Measurements from ENCODE around the gene TLR10.
"Not testable (repeated sequence)": the region's sequence is repeated elsewhere in the genome, so short reads cannot be mapped to it uniquely, and the experiment has no call there.

The TLR10 gene

GRCh38 chr4:38769441-38769840 lies 13.3 kb downstream of the TLR10 start:
- Histone ChIP-seq H3K36me3 (replicated peaks; ENCODE audit: insufficient read depth, low read length) (no peaks in the 10 kb centered on the region), H3K4me3 (ENCODE audit: low read length) (no peak overlapping the region), H3K79me2 (ENCODE audit: low read length) (no peaks in the 10 kb centered on the region), H3K27me3 (replicated peaks; ENCODE audit: insufficient read depth, low read length) (no peaks in the 10 kb centered on the region), H3K9ac (ENCODE audit: low read length) (no peak overlapping the region), H3F3A (ENCODE audit: insufficient read depth, low read length) (no peaks in the 10 kb centered on the region), H2AFZ (ENCODE audit: low read length) (no peak overlapping the region), H4K20me1 (ENCODE audit: insufficient read depth, low read length) (no peaks in the 10 kb centered on the region), H3K4me2 (ENCODE audit: low read depth, low read length) (no peak overlapping the region), H3K9me2 (replicated peaks; ENCODE audit: insufficient read depth, low read length) (no peaks in the 10 kb centered on the region), H3K9me3 (replicated peaks; ENCODE audit: insufficient read depth, low read length) (no peaks in the 10 kb centered on the region), H3K4me1 (ENCODE audit: low read length) (no peaks in the 10 kb centered on the region), H3K27ac (ENCODE audit: low read length) (no peak overlapping the region)
- TF ChIP-seq CTCF (IDR thresholded peaks at IDR 0.05; ENCODE audit: low read length), result no peak
- TF ChIP-seq EZH2phosphoT487 (IDR thresholded peaks at IDR 0.05; ENCODE audit: low read length), result no peak
- no peak for TF ChIP-seq EZH2 (optimal IDR thresholded peaks at IDR 0.05; ENCODE audit: low read depth, low read length)
- DNase-seq, result no peak

GRCh38 chr4:38768968-38769394 lies 13.8 kb downstream of the TLR10 start:
- H3K27me3 ChIP-seq (replicated peaks; ENCODE audit: insufficient read depth, low read length), result no peaks in the 10 kb centered on the region
- H3K4me2 ChIP-seq (ENCODE audit: low read depth, low read length), result no peak overlapping the region
- no peaks in the 10 kb centered on the region for H3K79me2 ChIP-seq (ENCODE audit: low read length)
- H4K20me1 ChIP-seq (ENCODE audit: insufficient read depth, low read length), result no peaks in the 10 kb centered on the region
- H3K9ac ChIP-seq (ENCODE audit: low read length), result no peak overlapping the region
- H3K4me3 ChIP-seq (ENCODE audit: low read length), result no peak overlapping the region
- no peaks in the 10 kb centered on the region for H3K36me3 ChIP-seq (replicated peaks; ENCODE audit: insufficient read depth, low read length)
- no peaks in the 10 kb centered on the region for H3K9me3 ChIP-seq (replicated peaks; ENCODE audit: insufficient read depth, low read length)
- no peaks in the 10 kb centered on the region for H3K4me1 ChIP-seq (ENCODE audit: low read length)
- no peaks in the 10 kb centered on the region for H3F3A ChIP-seq (ENCODE audit: insufficient read depth, low read length)
- H2AFZ ChIP-seq (ENCODE audit: low read length), result no peak overlapping the region
- H3K9me2 ChIP-seq (replicated peaks; ENCODE audit: insufficient read depth, low read length), result no peaks in the 10 kb centered on the region
- DNase-seq, result no peak
- no peak for TF ChIP-seq CTCF (IDR thresholded peaks at IDR 0.05; ENCODE audit: low read length)
- TF ChIP-seq EZH2 (optimal IDR thresholded peaks at IDR 0.05; ENCODE audit: low read depth, low read length), result no peak
- no peak for TF ChIP-seq EZH2phosphoT487 (IDR thresholded peaks at IDR 0.05; ENCODE audit: low read length)
- no peak overlapping the region for H3K27ac ChIP-seq (ENCODE audit: low read length)

- H3K9me2 ChIP-seq (replicated peaks; ENCODE audit: insufficient read depth, low read length); H3K27me3 ChIP-seq (replicated peaks; ENCODE audit: insufficient read depth, low read length); H3K79me2 ChIP-seq (ENCODE audit: low read length); H3K9me3 ChIP-seq (replicated peaks; ENCODE audit: insufficient read depth, low read length); H3K4me1 ChIP-seq (ENCODE audit: low read length); H3K4me3 ChIP-seq (ENCODE audit: low read length); H3K4me2 ChIP-seq (ENCODE audit: low read depth, low read length); H4K20me1 ChIP-seq (ENCODE audit: insufficient read depth, low read length); H3K9ac ChIP-seq (ENCODE audit: low read length); H3K27ac ChIP-seq (ENCODE audit: low read length); H2AFZ ChIP-seq (ENCODE audit: low read length); H3K36me3 ChIP-seq (replicated peaks; ENCODE audit: insufficient read depth, low read length); DNase-seq; H3F3A ChIP-seq (ENCODE audit: insufficient read depth, low read length): not testable (repeated sequence)
Measured at GRCh38 chr4:38766940-38767339, 15.8 kb downstream of the TLR10 start.

GRCh38 chr4:38765382-38765781 lies 17.4 kb downstream of the TLR10 start:
- no peak overlapping the region for H3K4me3 ChIP-seq (ENCODE audit: low read length)
- no peaks in the 10 kb centered on the region for H4K20me1 ChIP-seq (ENCODE audit: insufficient read depth, low read length)
- H3K27ac ChIP-seq (ENCODE audit: low read length), result no peak overlapping the region
- no peak overlapping the region for H3K4me2 ChIP-seq (ENCODE audit: low read depth, low read length)
- H3K9ac ChIP-seq (ENCODE audit: low read length), result no peak overlapping the region
- no peaks in the 10 kb centered on the region for H3F3A ChIP-seq (ENCODE audit: insufficient read depth, low read length)
- H2AFZ ChIP-seq (ENCODE audit: low read length), result no peak overlapping the region
- no peak for DNase-seq
- H3K9me3 ChIP-seq (replicated peaks; ENCODE audit: insufficient read depth, low read length), result no peaks in the 10 kb centered on the region
- no peaks in the 10 kb centered on the region for H3K4me1 ChIP-seq (ENCODE audit: low read length)
- H3K79me2 ChIP-seq (ENCODE audit: low read length), result no peaks in the 10 kb centered on the region
- TF ChIP-seq CTCF (IDR thresholded peaks at IDR 0.05; ENCODE audit: low read length) (no peak), EZH2phosphoT487 (IDR thresholded peaks at IDR 0.05; ENCODE audit: low read length) (no peak), EZH2 (optimal IDR thresholded peaks at IDR 0.05; ENCODE audit: low read depth, low read length) (no peak)
- no peaks in the 10 kb centered on the region for H3K36me3 ChIP-seq (replicated peaks; ENCODE audit: insufficient read depth, low read length)
- no peaks in the 10 kb centered on the region for H3K9me2 ChIP-seq (replicated peaks; ENCODE audit: insufficient read depth, low read length)
- H3K27me3 ChIP-seq (replicated peaks; ENCODE audit: insufficient read depth, low read length), result no peaks in the 10 kb centered on the region
